LNCAP (cell line): Measurements from ENCODE around the gene AKT1S1.

Source experiments
- TF ChIP-seq, protein P1 (sequence below): fragments of 450-650 bp; IDR thresholded peaks from 2 replicates; pipeline ENCODE4 v1.5.1; 2017; ENCODE audit warnings: mild to moderate bottlenecking

AKT1S1 gene

GRCh38 chr19:49877879-49878743, 956 bp upstream of the AKT1S1 start:
- TF ChIP-seq, protein P1, sequence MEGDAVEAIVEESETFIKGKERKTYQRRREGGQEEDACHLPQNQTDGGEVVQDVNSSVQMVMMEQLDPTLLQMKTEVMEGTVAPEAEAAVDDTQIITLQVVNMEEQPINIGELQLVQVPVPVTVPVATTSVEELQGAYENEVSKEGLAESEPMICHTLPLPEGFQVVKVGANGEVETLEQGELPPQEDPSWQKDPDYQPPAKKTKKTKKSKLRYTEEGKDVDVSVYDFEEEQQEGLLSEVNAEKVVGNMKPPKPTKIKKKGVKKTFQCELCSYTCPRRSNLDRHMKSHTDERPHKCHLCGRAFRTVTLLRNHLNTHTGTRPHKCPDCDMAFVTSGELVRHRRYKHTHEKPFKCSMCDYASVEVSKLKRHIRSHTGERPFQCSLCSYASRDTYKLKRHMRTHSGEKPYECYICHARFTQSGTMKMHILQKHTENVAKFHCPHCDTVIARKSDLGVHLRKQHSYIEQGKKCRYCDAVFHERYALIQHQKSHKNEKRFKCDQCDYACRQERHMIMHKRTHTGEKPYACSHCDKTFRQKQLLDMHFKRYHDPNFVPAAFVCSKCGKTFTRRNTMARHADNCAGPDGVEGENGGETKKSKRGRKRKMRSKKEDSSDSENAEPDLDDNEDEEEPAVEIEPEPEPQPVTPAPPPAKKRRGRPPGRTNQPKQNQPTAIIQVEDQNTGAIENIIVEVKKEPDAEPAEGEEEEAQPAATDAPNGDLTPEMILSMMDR = no peak

DNA sequence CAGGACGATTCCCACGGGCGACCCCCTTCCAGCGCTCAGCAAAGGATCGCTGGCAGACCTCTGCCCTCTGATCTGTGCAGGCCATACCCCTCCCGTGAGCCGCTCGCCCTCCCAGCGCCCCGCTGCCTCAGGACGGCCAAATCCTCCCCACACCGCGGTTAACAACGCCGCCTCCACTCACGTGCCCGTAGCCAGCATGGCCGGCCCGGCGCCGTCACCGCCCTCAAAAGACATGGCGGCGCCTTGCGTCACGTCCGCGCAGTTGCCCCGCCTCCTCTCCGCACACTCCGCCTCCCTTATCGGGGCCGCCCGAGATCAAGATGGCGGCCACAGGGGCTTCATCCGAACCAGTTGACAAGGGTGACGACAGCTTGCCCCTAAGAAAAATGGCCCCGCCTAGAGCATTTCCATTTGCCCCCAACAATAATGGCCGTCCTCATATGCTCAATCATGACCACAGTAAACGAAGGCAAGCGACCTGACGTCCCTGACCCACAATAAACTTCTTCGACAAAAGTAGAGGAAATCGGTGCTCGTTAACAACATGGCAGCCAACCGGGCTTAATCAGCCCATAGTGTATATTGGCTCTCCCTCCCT, 634 bp downstream of the AKT1S1 start:
- TF ChIP-seq, protein P1 = no peak

- TF ChIP-seq, protein P1 = no peak
Observed at GRCh38 chr19:49875857-49876421, 1.2 kb downstream of the AKT1S1 start.

DNA sequence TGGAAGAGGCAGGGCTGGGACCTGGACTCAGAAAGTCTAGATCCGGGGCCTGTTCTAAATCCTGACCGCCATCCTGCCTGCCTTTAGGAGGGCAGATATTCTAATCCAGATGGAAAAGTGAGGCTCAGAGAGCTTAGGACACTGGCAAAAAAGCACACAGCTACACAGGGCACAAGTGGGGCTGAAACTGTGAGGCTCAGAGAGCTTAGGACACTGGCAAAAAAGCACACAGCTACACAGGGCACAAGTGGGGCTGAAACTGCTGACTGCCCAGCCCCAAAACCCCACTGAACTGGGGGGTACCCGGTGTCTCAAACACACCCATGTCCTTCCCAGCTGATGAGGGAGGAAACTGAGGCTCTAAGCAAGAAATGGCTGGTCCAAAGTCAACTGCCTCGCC, 2.0 kb downstream of the AKT1S1 start:
- TF ChIP-seq, protein P1 = no peak

DNA sequence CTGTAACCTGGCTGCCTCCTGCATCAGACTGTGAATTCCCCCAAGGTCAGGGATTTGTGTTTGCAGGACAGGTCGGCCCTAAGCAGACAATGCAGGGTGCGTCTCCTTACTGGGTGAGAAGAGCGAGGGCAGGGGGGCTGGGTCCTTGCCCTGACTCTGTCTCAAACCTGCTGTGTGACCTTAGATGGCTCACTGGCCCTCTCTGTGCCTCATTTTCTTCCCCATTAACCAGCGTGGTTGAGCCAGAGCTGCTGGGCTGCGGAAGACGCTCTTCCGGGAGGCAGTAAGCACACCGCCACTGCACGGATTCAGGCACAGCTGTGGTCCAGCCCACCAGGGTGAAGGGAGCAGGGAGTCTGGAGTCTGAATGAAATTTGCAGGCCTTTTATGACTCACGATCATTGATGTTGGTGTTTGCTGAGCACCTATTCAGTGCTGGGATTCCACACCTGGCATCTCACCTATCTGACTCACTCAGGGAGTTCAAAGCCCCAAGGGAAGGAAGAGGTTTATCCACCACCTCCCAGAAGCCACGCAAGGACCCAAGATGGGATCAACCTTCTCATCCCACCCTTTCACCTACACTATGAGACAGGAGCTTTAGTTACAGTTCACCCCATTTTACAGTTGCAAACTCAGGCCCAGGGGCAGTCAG, 2.5 kb downstream of the AKT1S1 start:
- TF ChIP-seq, protein P1 = no peak

GRCh38 chr19:49873834-49874233, 3.3 kb downstream of the AKT1S1 start:
- TF ChIP-seq, protein P1 = no peak

- TF ChIP-seq, protein P1 = no peak
Observed at GRCh38 chr19:49873129-49873521, 4.0 kb downstream of the AKT1S1 start.
